Endothelial cell of umbilical vein (primary cell): ENCODE measurements around the gene CFAP46. TPM values are rescaled to one million over a fixed set of nuclear protein-coding genes. Genes with fewer than 3 reads are reported as not detected.

Source experiments
- BruUV-seq: library from RNA; stranded (reverse); fragments of 400-500 nt; replicated peaks from 2 replicates; lab custom pipeline; 2021; lab: Mats Ljungman, UMichigan
- CTCF ChIA-PET: fragments of 300-600, 350-600 bp; sonication (Branson Sonifier 250); formaldehyde crosslinking; loops from one replicate; lab custom pipeline; 2021; ENCODE audit warnings: antibody characterized with exemption, inconsistent platforms; lab: Charles Lee
- POLR2A ChIA-PET: fragments of 300-600, 350-600 bp; sonication (Branson Sonifier 250); formaldehyde crosslinking; loops from one replicate; lab custom pipeline; 2021; ENCODE audit warnings: antibody characterized with exemption, inconsistent platforms; lab: Charles Lee
- DNase-seq: peaks from one replicate; pipeline ENCODE4 v3.0.0-alpha.2; 2011; ENCODE audit warnings: low read depth, low spot score
- FAIRE-seq: peaks from 2 replicates; lab custom pipeline; 2011; peaks lifted over from hg19 to GRCh38; lab: Jason Lieb, UNC
- H2AFZ ChIP-seq: 2 replicates; pipeline ENCODE4 v1.6.0; 2012; ENCODE audit warnings: low read depth, low read length, control low read depth, inconsistent platforms
- H3K27ac ChIP-seq: 2 replicates; pipeline ENCODE4 v1.5.1; 2011; ENCODE audit warnings: low read depth, mild to moderate bottlenecking, control low read depth, low read length, moderate library complexity; ENCODE audit not compliant: insufficient read depth
- H3K27me3 ChIP-seq, 2 experiments: 2 replicates each; pipeline versions ENCODE4 v1.6.0 to v1.6.1; 2011; ENCODE audit warnings: low read length in 2 of 2, mixed read lengths in 1 of 2; ENCODE audit not compliant: control insufficient read depth in 2 of 2, insufficient read depth in 2 of 2
- H3K36me3 ChIP-seq, 2 experiments: 2 replicates in 1 of 2; 3 replicates in 1 of 2; pipeline ENCODE4 v1.5.1; 2011; ENCODE audit warnings: low read length in 2 of 2, mild to moderate bottlenecking in 1 of 2, moderate library complexity in 1 of 2; ENCODE audit not compliant: control insufficient read depth in 2 of 2, insufficient read depth in 2 of 2; ENCODE audit errors: extremely low read depth in 1 of 2
- H3K4me1 ChIP-seq: 3 replicates; pipeline ENCODE4 v1.5.1; 2011; ENCODE audit warnings: mild to moderate bottlenecking, low read length; ENCODE audit not compliant: control insufficient read depth, insufficient read depth; ENCODE audit errors: extremely low read depth
- H3K4me2 ChIP-seq: 2 replicates; pipeline ENCODE4 v1.6.1; 2011; ENCODE audit warnings: low read length, control low read depth, mixed read lengths; ENCODE audit not compliant: insufficient read depth
- H3K4me3 ChIP-seq, 3 experiments: fragments of 200-600 bp in 1 of 3; sonication (generic), shearing (Covaris generic) in 1 of 3; replicated peaks in 1 of 3; 2 replicates each; pipeline ENCODE4 v1.5.1; 2011 to 2016; ENCODE audit warnings: control low read depth in 3 of 3, low read length in 3 of 3, mild to moderate bottlenecking in 2 of 3, inconsistent platforms in 1 of 3, low read depth in 1 of 3, moderate library complexity in 1 of 3; ENCODE audit not compliant: insufficient read depth in 1 of 3
- H3K79me2 ChIP-seq: 2 replicates; pipeline ENCODE4 v1.6.0; 2012; ENCODE audit warnings: low read length, inconsistent platforms; ENCODE audit not compliant: control insufficient read depth, insufficient read depth
- H3K9ac ChIP-seq: replicated peaks from 2 replicates; pipeline ENCODE3; 2011; ENCODE audit warnings: low read length, control low read depth; ENCODE audit not compliant: insufficient read depth; ENCODE audit errors: extremely low read depth
- H3K9me1 ChIP-seq: replicated peaks from 3 replicates; pipeline ENCODE4 v1.6.0; 2011; ENCODE audit warnings: mild to moderate bottlenecking, low read length; ENCODE audit not compliant: control insufficient read depth, insufficient read depth; ENCODE audit errors: extremely low read depth
- H3K9me3 ChIP-seq: replicated peaks from 2 replicates; pipeline ENCODE4 v1.5.1; 2012; ENCODE audit warnings: low read length, inconsistent platforms; ENCODE audit not compliant: control insufficient read depth, insufficient read depth
- H4K20me1 ChIP-seq: replicated peaks from 2 replicates; pipeline ENCODE3; 2011; ENCODE audit warnings: mild to moderate bottlenecking, low read length; ENCODE audit not compliant: control insufficient read depth, insufficient read depth; ENCODE audit errors: extremely low read depth
- EZH2 ChIP-seq: IDR thresholded peaks from 2 replicates; pipeline ENCODE4 v1.6.1; 2012; ENCODE audit warnings: borderline replicate concordance, low read depth, mild to moderate bottlenecking, moderate library complexity, low read length, inconsistent platforms; ENCODE audit not compliant: severe bottlenecking
- FOS ChIP-seq: IDR thresholded peaks from 2 replicates; pipeline ENCODE4 v1.6.1; 2011; ENCODE audit warnings: mild to moderate bottlenecking, low read length, moderate library complexity, borderline replicate concordance; ENCODE audit not compliant: insufficient read depth
- GATA2 ChIP-seq: IDR thresholded peaks from 2 replicates; pipeline ENCODE4 v1.7.0; 2011; ENCODE audit warnings: low read depth, mild to moderate bottlenecking, moderate library complexity, mixed read lengths, low read length; ENCODE audit not compliant: insufficient read length, insufficient read depth
- JUN ChIP-seq: IDR thresholded peaks from 2 replicates; pipeline ENCODE4 v1.6.1; 2011; ENCODE audit warnings: borderline replicate concordance, low read depth; ENCODE audit not compliant: insufficient read length, insufficient read depth
- MYC ChIP-seq: IDR thresholded peaks from one replicate; pipeline ENCODE4 v1.6.1; 2011; ENCODE audit warnings: mild to moderate bottlenecking, low read depth, low read length
- POLR2A ChIP-seq: IDR thresholded peaks from 2 replicates; pipeline ENCODE4 v1.6.1; 2012; ENCODE audit warnings: low read depth, mild to moderate bottlenecking, control low read depth, low read length
- POLR2AphosphoS5 ChIP-seq: IDR thresholded peaks from 2 replicates; pipeline ENCODE4 v1.6.1; 2012; ENCODE audit warnings: low read depth, mild to moderate bottlenecking, control low read depth, low read length, moderate library complexity; ENCODE audit not compliant: insufficient read depth
- dilution Hi-C: fragments of 300-500 bp; cut with MboI; formaldehyde crosslinking; loops from one replicate; pipeline ENCODE4 v1.15.0; 2019; ENCODE audit warnings: low sequenced_read_pairs; ENCODE audit not compliant: extremely low pct_ligation_motif_present
- intact Hi-C: fragments of 100-400 bp; cut with micrococcal nuclease; formaldehyde crosslinking; loops from one replicate; pipeline ENCODE4 v1.10.0; 2022
- polyA plus RNA-seq, 4 experiments: library from polyadenylated mRNA; depleted of rRNA in 3 of 4; stranded (reverse) in 3 of 4; unstranded in 1 of 4; fragments of >200 nt; gene quantifications; 2 replicates each; pipeline versions ENCODE4 v1.2.1 to v1.2.3, GENCODE V29; 2011 to 2012; ENCODE audit warnings: missing spikeins in 1 of 4
- total RNA-seq: library from RNA; stranded (reverse); gene quantifications from 2 replicates; pipeline ENCODE4 v1.2.3, GENCODE V29; 2021
- TF ChIP-seq, protein P1 (sequence below): IDR thresholded peaks from 2 replicates; pipeline ENCODE4 v1.6.1; 2011; ENCODE audit not compliant: insufficient read depth, insufficient read length
- TF ChIP-seq, protein P2 (sequence below), 2 donors: IDR thresholded peaks; 1 replicate in 1 of 2; 2 replicates in 1 of 2; pipeline ENCODE4 v1.5.1; 2011; ENCODE audit warnings: low read length in 2 of 2, mild to moderate bottlenecking in 2 of 2, moderate library complexity in 2 of 2, control low read depth in 1 of 2, inconsistent platforms in 1 of 2, low read depth in 1 of 2; ENCODE audit not compliant: insufficient read depth in 1 of 2; ENCODE audit errors: extremely low read depth in 1 of 2

Gene CFAP46
- total and polyA plus RNA-seq, 2 donors (not counting 3 experiments of a cell fraction or from before 2014, with no cell fraction given) = 0.75 to 0.98 TPM

DNA sequence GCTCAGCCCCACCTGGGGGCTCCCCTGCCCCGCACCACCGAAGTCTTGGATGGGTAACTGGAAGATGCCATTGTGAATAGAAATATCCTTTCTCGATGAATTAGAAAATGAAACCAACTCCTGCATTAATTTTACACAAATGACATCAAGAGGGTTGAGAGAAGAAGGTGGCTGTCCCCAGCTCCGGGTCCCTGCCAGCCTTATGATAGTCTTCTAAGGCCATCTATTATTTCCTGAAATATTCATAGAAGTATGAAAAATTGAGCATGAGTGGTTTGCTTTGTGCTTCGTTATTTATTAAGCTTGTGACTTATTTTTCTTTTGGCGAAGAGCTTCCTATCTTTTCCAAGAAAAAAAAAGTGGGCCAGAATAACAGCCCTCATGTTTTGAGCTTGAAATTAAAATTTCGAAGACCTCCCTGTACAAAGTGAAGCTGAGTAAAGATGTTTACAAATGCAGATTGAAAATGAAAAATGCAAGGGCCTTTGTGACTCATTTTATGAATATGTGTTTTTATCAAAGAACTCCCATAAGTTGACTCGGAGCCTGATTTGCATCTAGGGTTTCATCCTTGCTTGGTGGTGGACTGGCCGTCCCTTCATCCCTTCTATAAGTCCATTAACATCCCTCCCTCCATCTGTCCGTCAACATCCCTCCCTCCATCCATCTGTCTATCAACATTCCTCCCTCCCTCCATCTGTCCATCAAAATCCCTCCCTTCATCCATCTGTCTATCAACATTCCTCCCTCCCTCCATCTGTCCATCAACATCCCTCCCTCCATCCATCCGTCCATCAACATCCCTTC is 20.5 kb upstream of the CFAP46 start:
- CTCF ChIA-PET = interaction anchor here (1.2 to 2.1 kb wide), 6 partner anchors 16 to 423 kb away, joined by 3 to 7 read pairs (median 4); partner anchors contain the start of gene CFAP46

More for the DNA sequence above, 20.5 kb upstream of the CFAP46 start:
- peak overlapping the region; percentile 33 for H3K9ac ChIP-seq
- H3K79me2 ChIP-seq = no peaks in the 10 kb centered on the region
- H3K9me3 ChIP-seq = no peaks in the 10 kb centered on the region
- POLR2A ChIA-PET = no interaction called here
- peaks cover 2% of the 10 kb centered on the region in 2 experiments for H3K27me3 ChIP-seq
- dilution Hi-C loops = no loop called here
- BruUV-seq = no TSS peak
- TF ChIP-seq POLR2AphosphoS5 = no peak
- TF ChIP-seq, protein P1, sequence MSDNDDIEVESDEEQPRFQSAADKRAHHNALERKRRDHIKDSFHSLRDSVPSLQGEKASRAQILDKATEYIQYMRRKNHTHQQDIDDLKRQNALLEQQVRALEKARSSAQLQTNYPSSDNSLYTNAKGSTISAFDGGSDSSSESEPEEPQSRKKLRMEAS = no peak
- no peak for TF ChIP-seq JUN
- no peak for TF ChIP-seq POLR2A
- TF ChIP-seq MYC = no peak
- no peak for TF ChIP-seq FOS
- TF ChIP-seq, protein P2, sequence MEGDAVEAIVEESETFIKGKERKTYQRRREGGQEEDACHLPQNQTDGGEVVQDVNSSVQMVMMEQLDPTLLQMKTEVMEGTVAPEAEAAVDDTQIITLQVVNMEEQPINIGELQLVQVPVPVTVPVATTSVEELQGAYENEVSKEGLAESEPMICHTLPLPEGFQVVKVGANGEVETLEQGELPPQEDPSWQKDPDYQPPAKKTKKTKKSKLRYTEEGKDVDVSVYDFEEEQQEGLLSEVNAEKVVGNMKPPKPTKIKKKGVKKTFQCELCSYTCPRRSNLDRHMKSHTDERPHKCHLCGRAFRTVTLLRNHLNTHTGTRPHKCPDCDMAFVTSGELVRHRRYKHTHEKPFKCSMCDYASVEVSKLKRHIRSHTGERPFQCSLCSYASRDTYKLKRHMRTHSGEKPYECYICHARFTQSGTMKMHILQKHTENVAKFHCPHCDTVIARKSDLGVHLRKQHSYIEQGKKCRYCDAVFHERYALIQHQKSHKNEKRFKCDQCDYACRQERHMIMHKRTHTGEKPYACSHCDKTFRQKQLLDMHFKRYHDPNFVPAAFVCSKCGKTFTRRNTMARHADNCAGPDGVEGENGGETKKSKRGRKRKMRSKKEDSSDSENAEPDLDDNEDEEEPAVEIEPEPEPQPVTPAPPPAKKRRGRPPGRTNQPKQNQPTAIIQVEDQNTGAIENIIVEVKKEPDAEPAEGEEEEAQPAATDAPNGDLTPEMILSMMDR (IDR thresholded peaks at IDR 0.05; ENCODE audit: extremely low read depth in 1 of 2, insufficient read depth in 1 of 2, low read depth in 1 of 2, low read length in 2 of 2) = no peak
- TF ChIP-seq EZH2 = no peak
- no peak for TF ChIP-seq GATA2
- H3K4me3 ChIP-seq = peak overlapping the region; percentile 49 to 64 (median 62)
- no peak overlapping the region for H3K27ac ChIP-seq
- H3K4me1 ChIP-seq = no peaks in the 10 kb centered on the region
- H3K4me2 ChIP-seq = peak overlapping the region; percentile 78
- intact Hi-C loops = loop anchor here (1.0 kb wide), 1 partner anchor 21 kb away; the partner anchor contains the start of gene CFAP46
- H2AFZ ChIP-seq = peak overlapping the region; percentile 74
- H4K20me1 ChIP-seq = no peaks in the 10 kb centered on the region
- peak; percentile 33 for FAIRE-seq
- H3K36me3 ChIP-seq = no peaks in the 10 kb centered on the region
- no peaks in the 10 kb centered on the region for H3K9me1 ChIP-seq
- DNase-seq = no peak
